HG03135 (cell line): ENCODE results near the gene GLTPD2.

Experiments
- ATAC-seq: cut with Tn5 transposase; IDR thresholded peaks from one replicate; pipeline ENCODE4 v1.9.1; 2021; ENCODE audit warnings: mild to moderate bottlenecking, moderate library complexity; ENCODE audit not compliant: unreplicated experiment

GLTPD2 gene

DNA sequence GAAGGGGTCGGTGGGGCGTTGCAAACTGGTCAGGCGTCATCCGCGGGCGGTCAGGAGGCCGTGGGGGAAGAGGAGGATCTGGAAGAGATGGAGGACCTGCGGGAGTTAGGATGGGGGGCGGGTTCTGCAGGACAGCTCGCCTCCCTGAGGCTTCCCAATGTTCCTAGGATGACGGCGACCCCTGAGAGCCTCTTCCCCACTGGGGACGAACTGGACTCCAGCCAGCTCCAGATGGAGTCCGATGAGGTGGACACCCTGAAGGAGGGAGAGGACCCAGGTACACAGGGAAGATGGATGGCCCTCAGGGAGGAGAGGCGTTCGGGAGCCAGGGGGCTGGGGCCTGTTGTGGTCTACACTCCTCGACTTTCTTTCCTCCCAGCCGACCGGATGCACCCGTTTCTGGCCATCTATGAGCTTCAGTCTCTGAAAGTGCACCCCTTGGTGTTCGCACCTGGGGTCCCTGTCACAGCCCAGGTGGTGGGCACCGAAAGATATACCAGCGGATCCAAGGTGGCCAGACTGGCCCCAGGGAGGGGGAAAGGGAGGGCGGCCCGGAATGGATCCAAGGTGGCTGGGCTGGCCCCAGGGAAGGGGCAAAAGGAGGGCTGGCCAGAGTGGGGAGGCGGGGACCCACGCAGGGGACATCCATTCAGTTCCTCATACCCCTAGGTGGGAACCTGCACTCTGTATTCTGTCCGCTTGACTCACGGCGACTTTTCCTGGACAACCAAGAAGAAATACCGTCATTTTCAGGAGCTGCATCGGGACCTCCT lies 19.0 kb downstream of the GLTPD2 start:
- ATAC-seq: no peak

DNA sequence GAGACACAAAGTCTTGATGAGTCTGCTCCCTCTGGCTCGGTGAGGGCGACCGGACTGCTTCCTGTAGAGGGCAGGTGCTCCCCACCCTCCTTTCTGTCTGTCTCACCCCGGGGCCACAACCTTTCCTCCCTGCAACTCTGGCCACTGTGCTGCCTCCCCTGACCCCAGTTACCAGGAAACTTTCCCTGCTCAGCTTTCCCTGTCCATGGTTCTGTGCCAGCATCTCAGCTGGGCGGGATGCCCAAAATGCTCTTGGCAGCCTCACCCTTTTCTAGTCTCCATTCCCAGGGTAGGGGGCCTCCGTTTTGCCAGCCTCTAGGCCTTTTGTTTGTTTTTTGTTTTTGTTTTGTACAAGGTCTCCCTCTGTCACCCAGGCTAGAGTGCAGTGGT lies 19.6 kb downstream of the GLTPD2 start:
- ATAC-seq: no peak

DNA sequence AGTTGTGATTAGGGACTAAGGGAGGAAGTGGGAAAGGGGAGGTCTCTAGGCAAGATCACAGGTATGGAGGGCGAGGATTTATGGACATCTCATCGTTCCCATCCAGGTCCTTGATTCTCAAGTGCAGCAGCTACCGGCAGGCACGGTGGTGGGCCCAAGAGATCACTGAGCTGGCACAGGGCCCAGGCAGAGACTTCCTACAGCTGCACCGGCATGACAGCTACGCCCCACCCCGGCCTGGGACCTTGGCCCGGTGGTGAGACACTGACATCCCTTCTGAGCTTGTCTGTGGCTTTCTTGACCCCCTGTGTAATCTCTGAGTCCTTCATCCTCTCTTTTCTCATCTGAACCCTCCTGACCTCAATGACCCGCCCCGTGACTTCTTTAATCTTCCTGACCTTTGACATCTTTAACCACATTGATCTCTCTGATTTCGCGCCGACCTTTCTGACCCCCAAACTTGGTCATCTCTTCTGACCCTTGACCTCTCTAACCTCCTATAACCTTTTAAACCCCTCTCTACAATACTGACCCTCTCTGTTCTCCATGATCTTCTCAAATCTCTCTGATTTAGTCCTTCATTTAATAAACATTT lies 22.0 kb downstream of the GLTPD2 start:
- no peak for ATAC-seq

DNA sequence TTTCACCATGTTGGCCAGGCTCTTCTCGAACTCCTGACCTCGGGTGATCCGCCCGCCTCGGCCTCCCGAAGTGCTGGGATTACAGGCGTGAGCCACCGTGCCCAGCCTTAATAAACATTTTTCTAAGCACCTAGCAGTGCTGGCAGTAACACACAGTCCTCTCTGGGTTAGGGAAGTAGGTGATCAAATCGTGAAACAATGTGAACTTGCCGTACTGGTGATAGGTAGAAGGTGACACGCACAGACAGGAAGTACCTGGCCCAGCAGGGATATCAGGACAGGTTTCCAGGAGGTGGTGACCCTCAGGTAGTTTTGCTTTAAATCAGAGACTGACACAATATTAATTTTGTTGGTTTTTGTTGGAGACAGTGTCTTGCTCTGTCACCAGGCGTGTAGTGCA lies 22.7 kb downstream of the GLTPD2 start:
- ATAC-seq: no peak

DNA sequence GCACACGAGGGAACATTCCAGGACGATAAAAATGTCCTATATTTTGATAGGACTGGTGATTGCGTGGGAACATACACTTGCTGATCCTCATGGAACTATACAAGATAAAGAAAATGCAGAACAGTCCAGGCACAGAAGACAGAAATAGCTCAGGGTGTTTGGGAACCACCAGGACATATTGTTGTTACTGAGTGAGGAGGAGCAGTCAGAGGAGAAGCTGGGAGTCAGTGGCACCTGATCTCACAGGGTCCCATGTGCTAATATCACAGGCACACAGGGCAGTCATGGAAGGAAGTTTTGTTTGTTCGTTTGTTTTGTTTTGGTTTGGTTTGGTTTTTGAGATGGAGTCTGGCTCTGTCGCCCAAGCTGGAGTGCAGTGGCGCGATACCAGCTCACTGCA lies 23.9 kb downstream of the GLTPD2 start:
- no peak for ATAC-seq

DNA sequence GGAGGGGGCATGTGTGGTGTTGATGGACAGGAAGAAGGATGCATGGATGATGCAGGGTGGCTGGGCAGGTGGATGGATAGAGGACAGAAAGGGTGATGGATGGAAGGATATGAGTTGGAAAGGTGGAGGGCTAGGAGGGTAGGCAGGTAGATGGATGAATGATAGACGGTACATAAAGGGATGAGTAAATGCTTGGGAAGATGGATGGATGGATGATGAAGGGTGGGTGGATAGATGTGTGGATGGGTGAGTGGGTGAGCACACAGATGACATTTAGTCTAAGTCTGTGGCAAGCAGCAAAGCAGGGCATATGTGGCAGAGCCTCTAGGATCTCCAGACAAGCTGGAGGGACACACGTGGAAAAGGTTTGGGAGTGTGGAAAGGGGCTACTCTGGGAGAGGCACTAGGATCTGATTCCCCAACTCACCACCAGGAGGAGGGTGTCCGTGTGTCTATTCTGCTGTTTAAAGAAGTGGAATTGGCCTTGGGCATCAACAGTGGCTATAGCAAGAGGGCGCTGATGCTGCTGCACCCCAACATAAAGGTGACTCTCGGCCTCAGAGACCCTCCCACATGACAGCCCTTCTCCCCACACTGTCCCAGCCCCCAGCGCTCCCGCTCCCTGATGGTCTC lies 26.4 kb downstream of the GLTPD2 start:
- ATAC-seq: no peak

DNA sequence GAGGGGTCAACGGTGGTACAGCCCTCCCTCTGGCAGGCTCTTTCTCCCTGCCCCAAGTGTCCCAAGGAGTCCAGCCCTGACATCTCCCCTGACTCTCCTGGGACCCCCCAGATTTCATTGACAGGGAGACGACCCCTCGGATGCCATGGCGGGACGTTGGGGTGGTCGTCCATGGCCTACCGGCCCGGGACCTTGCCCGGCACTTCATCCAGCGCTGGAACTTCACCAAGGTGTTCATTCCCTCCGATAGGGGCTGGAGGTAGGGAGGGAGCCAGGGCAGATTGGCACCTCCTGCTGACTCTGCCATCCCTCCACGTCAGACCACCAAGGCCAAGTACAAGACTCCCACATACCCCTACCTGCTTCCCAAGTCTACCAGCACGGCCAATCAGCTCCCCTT lies 28.1 kb downstream of the GLTPD2 start:
- ATAC-seq: no peak

DNA sequence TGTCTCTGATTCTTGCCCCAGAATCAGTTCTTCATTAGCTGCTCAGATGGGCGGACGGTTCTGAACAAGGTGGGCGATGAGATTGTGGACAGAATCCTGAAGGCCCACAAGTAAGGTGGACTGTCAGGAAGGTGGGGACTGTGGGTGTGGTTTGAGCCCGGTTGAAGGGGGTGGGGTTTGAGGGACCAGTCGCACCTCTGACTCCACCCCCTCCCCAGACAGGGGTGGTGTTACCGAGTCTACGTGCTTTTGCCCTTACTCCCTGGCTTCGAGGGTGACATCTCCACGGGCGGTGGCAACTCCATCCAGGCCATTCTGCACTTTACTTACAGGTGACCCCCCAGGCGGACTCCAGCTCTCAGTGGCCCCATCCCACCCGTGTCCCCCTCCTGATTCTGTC lies 29.5 kb downstream of the GLTPD2 start:
- no peak for ATAC-seq

DNA sequence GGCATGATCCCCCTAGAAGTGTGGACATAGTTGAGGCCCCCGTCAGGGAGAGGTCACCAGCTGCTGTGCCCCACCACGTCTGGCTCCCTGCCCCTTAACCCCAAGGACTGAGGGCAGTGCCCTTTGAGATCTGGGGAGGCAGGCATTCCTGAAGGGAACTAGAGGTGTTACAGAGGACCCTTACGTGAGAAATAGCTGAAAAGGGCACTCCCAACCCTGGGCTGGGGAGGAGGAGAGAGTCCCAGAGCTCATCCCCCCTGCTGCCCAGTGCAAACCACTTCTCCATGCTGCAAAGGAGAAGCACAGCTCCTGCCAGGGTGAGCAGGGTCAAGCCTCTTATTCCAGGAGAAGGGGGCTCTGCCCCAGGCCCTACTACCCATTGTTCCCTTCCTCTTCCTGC lies 34.1 kb downstream of the GLTPD2 start:
- ATAC-seq: no peak

DNA sequence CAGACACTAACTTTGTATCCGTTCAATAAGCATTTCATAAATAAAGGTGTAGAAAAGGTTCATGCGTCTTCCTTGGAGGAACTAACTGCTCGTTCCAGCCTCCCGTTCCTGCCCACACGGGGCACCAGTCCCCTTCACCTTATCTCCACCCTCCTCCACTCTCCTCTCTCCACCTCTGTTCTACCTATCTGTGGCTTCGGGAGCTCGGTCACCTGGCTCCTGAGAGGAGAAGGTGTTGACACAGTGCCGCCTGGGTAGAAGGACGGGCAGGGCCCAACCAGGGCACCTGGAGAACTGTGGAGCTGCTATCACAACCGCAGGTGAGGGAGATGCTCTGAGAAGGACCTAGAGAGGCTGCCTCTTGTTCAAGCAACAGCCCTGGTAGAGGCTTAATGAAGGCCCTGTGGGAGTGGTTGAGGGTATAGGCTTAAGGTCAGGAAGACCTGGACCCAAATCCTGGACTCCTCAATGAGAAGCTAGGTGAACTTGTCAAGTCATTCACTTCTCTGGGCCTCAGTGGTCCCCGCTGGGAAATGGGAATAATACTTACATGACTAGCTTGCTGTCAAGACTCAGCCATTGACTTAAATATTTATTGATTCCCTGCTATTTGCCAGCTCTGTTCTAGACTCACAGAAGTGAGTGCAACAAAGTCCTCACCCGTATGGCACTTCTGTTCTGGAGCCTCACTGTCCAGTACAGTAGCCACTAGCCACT lies 34.8 kb downstream of the GLTPD2 start:
- ATAC-seq: no peak

DNA sequence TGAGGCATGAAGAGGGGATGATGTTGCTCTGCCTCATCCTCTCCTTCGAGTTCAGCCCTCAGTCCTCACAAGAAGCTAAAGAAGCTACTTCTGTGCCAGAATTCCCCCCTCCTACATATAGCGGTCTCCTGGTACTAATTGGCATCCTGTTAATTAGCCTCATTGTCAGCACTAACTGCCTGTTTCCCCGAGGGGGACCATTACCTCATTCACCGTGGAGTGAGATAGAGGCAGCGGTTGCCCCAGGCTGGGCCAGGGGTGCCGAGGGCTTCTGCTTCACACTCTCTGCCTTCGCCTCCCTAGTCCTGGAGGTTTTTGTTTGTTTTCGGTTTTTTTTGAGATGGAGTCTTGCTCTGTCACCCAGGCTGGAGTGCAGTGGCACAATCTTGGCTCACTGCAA lies 38.6 kb downstream of the GLTPD2 start:
- ATAC-seq: no peak

DNA sequence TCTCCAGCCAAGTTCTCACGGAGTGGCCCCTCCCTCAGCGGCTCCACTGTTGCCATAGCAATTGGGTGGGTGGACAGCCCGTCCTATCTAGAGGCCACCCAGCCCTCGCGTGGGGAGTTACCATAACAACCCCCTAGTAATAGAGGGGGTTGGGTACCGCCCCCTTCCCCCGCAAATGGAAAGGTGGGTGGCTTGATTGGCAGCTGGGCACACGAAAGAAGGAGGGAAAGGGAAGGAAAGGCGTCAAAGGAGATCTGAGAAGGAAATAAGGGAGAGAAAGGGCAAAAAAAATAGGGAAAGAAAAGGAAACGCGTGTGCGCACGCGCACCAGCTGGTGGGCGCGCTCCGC lies 44.0 kb downstream of the GLTPD2 start:
- ATAC-seq: peak; percentile 21

DNA sequence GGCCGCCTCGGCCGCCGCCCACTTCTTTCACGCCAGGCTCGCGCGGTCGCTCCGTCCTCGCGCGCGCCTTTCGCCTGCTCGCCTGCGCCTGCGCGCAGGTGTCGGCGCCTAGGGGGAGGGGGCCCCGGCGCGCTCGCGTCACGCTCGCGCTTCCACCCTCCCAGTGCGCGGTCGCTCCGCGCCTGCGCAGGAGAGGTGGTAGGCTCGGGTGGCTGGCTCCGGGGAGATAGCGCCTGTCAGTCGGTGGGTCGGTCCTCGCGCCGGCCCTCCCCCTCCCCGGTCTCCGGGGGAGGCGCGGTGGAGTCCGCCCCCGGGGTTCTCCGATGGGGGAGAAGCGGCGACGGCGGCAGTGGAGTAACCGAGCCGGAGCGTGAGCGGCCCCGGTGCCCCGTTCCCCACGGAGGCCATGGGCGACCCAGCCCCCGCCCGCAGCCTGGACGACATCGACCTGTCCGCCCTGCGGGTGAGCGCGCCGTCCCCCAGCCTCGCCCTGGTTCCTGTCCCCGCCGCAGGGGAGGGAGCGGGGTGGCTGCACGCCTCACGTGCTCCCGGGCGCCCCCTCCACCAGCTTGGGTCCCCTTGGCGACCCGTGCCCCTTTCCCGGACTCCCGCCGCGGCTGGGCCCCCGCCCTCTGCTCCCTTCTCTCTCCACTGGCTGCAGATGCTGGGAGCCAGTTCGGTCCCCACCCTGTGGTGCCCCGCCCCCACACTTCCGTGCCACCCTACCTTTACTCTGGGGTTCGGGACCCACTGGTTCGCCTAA lies 44.6 kb downstream of the GLTPD2 start, which contains the start of gene MINK1:
TSS of gene MINK1 (plus strand) at position 163 of the 763 bp plus-strand sequence. CDS start at position 407, 244 bp downstream.
- ATAC-seq: peak; percentile 80

DNA sequence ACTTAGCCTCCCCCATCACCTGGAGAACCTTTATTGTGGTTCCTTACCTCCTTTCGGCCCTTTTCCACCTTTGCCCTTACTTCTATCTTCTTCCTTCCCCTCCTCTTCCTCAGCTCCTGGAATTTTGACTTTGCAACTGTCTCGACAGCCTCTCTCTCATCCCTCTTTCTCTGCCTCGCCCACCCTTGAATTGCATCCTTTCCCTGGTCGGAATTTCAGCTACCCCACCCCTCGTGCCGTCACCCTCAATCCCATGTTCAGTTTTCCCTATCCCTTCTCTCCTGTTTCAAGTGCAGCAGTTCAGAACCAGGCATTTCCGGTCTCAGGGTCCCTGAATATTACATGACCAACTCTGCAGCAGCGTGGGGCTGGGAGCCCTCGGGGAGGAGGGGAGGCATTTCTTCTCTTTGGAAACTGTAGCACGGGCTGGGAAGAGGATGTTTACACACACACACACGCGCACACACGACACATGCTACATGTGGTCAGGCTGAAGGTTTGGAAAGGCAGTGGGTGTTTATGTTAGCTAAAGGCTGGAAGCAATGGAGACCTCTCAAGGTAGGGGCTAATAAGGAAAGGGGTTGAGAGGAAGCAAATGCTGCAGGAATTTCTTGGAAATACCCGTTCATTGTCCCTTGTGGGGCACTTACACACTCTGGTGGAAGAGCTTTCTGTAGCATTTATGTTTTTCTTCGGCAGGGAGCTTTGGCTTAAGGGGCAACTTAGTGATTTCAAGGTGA lies 45.3 kb downstream of the GLTPD2 start:
- no peak for ATAC-seq

DNA sequence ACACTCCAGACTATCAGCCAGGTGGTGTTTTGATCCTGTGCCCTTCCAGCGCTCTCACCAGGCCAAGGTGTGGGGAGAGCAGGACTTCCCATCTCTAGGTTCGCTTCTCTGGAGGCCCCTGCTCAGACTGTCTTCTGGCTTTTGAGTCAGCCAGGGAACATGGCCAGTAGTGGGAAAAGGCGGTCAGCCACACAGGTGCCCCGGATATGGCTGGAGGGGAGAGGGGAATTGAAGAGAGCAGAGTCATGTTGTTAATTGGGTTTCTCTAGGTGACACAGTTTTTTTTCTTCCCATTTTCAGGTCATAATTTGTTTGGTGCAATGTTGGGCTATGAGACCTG lies 45.9 kb downstream of the GLTPD2 start:
- no peak for ATAC-seq

DNA sequence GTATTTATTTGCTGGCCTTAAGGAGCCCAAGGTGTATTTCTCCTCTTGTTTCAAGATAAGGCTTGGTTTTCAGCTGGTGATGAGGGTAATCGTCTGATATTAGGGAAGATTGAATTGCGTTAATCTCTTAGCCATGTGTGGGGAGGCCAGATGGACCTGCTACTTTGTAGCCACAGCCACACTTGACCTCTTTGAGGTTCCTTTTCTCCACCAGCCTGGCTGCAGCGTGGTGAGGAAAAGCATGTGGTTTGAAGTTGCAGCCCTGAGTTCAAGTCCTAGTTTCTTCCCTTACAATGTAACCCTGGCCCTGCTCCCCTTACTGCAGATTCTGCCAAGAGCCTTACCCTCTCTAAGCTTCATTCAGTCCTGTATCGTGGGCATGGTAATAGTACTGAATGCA lies 47.5 kb downstream of the GLTPD2 start:
- ATAC-seq: no peak

DNA sequence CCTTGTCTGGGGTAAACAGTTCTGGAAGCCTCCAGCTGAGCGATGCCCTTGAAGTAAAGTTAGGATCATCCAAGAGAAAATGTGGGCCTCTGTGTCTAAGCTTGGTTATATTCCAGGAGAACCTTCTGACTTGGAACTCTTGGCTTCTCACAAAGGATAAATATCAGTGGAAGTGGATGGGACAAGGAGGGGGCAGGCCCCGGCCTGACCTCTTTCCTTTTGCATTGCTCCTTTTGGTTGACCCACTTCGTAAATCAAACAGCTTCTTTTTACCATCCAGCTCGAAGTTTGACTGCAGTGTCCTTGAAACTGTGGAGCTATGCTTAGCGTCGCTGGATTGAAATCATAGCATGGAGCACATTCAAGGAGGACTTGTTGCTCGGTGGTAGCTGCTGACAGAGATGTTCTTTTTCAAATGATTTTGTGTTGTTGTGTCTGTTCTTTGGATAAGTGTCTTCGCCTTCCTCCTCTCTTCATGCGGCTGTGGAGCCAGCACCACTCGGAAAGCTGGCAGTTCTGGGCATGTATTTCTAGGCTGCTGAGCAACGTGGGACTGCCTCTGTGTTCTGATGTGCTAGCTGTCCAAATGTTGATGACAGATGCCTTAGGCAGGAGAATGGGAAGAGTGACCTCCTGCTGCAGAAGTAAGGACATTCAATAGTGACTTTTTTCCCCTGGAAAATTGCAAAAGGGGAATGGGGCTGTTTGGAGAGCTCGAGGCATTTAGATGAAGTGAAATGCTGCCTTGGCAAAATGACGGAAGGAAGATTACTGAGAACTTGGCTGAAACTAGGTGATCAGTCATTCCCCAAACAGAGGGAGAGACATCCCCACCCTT lies 48.9 kb downstream of the GLTPD2 start:
- no peak for ATAC-seq

DNA sequence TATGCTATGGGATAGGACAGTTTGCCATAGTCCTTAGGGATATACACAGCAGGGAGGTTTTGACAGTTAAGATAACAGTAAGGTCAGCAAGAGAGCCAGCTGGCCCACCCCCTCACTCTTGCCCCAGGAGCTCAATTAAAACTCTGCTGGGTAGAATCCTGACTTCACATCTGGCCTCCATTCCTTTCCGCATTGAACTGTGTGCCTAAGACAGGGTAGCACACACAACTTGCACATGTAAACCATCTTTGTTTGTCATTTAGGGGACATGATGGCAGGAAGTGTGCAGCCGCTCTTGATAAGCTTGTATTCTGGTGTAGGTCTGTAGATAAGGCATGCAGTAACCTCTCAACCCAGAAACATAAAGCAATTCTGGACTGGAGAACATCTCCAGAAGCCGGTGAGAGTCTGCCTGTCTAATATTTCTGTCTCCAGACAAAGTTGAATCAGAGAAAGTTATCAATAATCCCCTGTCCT lies 49.6 kb downstream of the GLTPD2 start:
- ATAC-seq: no peak

DNA sequence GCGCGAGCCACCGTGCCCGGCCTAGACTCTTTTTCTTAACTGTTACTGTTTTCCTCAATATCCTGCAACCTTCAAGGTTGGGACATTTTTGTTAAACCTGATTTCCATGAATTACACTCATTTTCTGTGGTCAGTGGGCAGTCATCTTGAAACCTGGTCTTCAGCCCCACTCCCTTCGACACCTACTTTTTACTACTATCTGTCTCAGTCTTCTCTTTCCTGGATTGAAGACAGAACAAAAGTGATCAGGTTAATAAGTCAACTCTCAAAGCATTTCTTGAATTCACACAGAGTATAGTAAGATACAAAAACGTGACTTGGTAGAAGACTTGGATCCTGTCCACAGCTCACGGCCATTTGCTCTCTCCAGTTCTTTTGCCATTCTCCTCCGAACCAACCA lies 50.5 kb downstream of the GLTPD2 start:
- no peak for ATAC-seq
